ENCODE results near the gene AP2M1. TPM values are rescaled to one million over a fixed set of nuclear protein-coding genes. Genes with fewer than 3 reads are reported as not detected.

The AP2M1 gene
- total and polyA plus RNA-seq, 4 donors, result 71.9 to 200 (median 135) TPM

GRCh38 chr3:184192889-184193288 lies 18.2 kb downstream of the AP2M1 start:
- DNase-seq (ENCODE audit: low spot score), result no peak
- Histone ChIP-seq H3K36me3 (ENCODE audit: control insufficient read depth in 4 of 4, insufficient read depth in 3 of 4, low read depth in 1 of 4, low read length in 3 of 4) (peaks cover 28 to 77% (median 64%) of the 10 kb centered on the region in 4 donors), H3K9me3 (ENCODE audit: control insufficient read depth in 4 of 4, low read length in 3 of 4) (no peaks in the 10 kb centered on the region), H3K4me3 (ENCODE audit: low read depth in 1 of 3, low read length in 3 of 3) (no peak overlapping the region), H3K9ac (ENCODE audit: low read depth in 1 of 2, low read length in 2 of 2) (no peak overlapping the region), H3K27ac (ENCODE audit: low read depth in 1 of 2, low read length in 2 of 2) (no peak overlapping the region), H3K27me3 (ENCODE audit: control insufficient read depth in 4 of 4, insufficient read depth in 4 of 4, low read length in 3 of 4) (no peaks in the 10 kb centered on the region), H3K4me1 (ENCODE audit: control insufficient read depth in 4 of 4, insufficient read depth in 4 of 4, low read length in 3 of 4) (peaks cover 0 to 8% (median under 1%) of the 10 kb centered on the region in 4 donors)
- TF ChIP-seq GABPA (IDR thresholded peaks at IDR 0.05 in 1 of 2, conservative IDR thresholded peaks at IDR 0.05 in 1 of 2) (no peak), EGR1 (IDR thresholded peaks at IDR 0.05; ENCODE audit: low read depth in 2 of 2) (no peak), JUND (IDR thresholded peaks at IDR 0.05) (no peak), HNF4G (IDR thresholded peaks at IDR 0.05) (no peak), FOXA1 (IDR thresholded peaks at IDR 0.05) (no peak), ATF3 (IDR thresholded peaks at IDR 0.05) (no peak), TAF1 (conservative IDR thresholded peaks at IDR 0.05) (no peak), SP1 (IDR thresholded peaks at IDR 0.05) (no peak), CTCF (IDR thresholded peaks at IDR 0.05; ENCODE audit: low read depth, low read length, missing input control) (no peak)
- TF ChIP-seq, protein P1, sequence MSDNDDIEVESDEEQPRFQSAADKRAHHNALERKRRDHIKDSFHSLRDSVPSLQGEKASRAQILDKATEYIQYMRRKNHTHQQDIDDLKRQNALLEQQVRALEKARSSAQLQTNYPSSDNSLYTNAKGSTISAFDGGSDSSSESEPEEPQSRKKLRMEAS (IDR thresholded peaks at IDR 0.05), result no peak
- TF ChIP-seq, protein P2, sequence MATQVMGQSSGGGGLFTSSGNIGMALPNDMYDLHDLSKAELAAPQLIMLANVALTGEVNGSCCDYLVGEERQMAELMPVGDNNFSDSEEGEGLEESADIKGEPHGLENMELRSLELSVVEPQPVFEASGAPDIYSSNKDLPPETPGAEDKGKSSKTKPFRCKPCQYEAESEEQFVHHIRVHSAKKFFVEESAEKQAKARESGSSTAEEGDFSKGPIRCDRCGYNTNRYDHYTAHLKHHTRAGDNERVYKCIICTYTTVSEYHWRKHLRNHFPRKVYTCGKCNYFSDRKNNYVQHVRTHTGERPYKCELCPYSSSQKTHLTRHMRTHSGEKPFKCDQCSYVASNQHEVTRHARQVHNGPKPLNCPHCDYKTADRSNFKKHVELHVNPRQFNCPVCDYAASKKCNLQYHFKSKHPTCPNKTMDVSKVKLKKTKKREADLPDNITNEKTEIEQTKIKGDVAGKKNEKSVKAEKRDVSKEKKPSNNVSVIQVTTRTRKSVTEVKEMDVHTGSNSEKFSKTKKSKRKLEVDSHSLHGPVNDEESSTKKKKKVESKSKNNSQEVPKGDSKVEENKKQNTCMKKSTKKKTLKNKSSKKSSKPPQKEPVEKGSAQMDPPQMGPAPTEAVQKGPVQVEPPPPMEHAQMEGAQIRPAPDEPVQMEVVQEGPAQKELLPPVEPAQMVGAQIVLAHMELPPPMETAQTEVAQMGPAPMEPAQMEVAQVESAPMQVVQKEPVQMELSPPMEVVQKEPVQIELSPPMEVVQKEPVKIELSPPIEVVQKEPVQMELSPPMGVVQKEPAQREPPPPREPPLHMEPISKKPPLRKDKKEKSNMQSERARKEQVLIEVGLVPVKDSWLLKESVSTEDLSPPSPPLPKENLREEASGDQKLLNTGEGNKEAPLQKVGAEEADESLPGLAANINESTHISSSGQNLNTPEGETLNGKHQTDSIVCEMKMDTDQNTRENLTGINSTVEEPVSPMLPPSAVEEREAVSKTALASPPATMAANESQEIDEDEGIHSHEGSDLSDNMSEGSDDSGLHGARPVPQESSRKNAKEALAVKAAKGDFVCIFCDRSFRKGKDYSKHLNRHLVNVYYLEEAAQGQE (IDR thresholded peaks at IDR 0.05), result no peak
- WGBS, result 95% methylated on average over 10 of the region's 10 CpGs

- Histone ChIP-seq H3K4me3 (ENCODE audit: low read depth in 1 of 3, low read length in 3 of 3) (no peak overlapping the region), H3K36me3 (ENCODE audit: control insufficient read depth in 4 of 4, insufficient read depth in 3 of 4, low read depth in 1 of 4, low read length in 3 of 4) (peaks cover 19 to 67% (median 54%) of the 10 kb centered on the region in 4 donors), H3K27me3 (ENCODE audit: control insufficient read depth in 4 of 4, insufficient read depth in 4 of 4, low read length in 3 of 4) (no peaks in the 10 kb centered on the region), H3K27ac (ENCODE audit: low read depth in 1 of 2, low read length in 2 of 2) (no peak overlapping the region), H3K9ac (ENCODE audit: low read depth in 1 of 2, low read length in 2 of 2) (no peak overlapping the region), H3K4me1 (ENCODE audit: control insufficient read depth in 4 of 4, insufficient read depth in 4 of 4, low read length in 3 of 4) (no peaks in the 10 kb centered on the region), H3K9me3 (ENCODE audit: control insufficient read depth in 4 of 4, low read length in 3 of 4) (no peaks in the 10 kb centered on the region)
- 89% methylated on average over 9 of the region's 9 CpGs for WGBS
- no peak for DNase-seq (ENCODE audit: low spot score)
- TF ChIP-seq FOXA1 (IDR thresholded peaks at IDR 0.05), result no peak
- TF ChIP-seq HNF4G (IDR thresholded peaks at IDR 0.05), result no peak
- TF ChIP-seq SP1 (IDR thresholded peaks at IDR 0.05), result no peak
- no peak for TF ChIP-seq RXRA (IDR thresholded peaks at IDR 0.05)
- no peak for TF ChIP-seq NR2F2 (IDR thresholded peaks at IDR 0.05)
- TF ChIP-seq, protein P3, sequence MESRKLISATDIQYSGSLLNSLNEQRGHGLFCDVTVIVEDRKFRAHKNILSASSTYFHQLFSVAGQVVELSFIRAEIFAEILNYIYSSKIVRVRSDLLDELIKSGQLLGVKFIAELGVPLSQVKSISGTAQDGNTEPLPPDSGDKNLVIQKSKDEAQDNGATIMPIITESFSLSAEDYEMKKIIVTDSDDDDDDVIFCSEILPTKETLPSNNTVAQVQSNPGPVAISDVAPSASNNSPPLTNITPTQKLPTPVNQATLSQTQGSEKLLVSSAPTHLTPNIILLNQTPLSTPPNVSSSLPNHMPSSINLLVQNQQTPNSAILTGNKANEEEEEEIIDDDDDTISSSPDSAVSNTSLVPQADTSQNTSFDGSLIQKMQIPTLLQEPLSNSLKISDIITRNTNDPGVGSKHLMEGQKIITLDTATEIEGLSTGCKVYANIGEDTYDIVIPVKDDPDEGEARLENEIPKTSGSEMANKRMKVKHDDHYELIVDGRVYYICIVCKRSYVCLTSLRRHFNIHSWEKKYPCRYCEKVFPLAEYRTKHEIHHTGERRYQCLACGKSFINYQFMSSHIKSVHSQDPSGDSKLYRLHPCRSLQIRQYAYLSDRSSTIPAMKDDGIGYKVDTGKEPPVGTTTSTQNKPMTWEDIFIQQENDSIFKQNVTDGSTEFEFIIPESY (IDR thresholded peaks at IDR 0.05), result no peak
- no peak for TF ChIP-seq FOXA2 (IDR thresholded peaks at IDR 0.05)
- TF ChIP-seq ATF3 (IDR thresholded peaks at IDR 0.05), result no peak
- TF ChIP-seq EGR1 (IDR thresholded peaks at IDR 0.05; ENCODE audit: low read depth in 2 of 2), result no peak
- TF ChIP-seq YY1 (IDR thresholded peaks at IDR 0.05), result no peak
- TF ChIP-seq, protein P2 (IDR thresholded peaks at IDR 0.05), result no peak
- no peak for TF ChIP-seq JUND (IDR thresholded peaks at IDR 0.05)
- no peak for TF ChIP-seq CTCF (IDR thresholded peaks at IDR 0.05; ENCODE audit: low read depth, low read length, missing input control)
These were observed 19.4 kb downstream of the AP2M1 start for GRCh38 chr3:184193991-184194539.
